Measurements from ENCODE around the gene TNIP1.

TNIP1 gene

GRCh38 chr5:151024440-151025249, 56.2 kb downstream of the TNIP1 start:
- in situ Hi-C loops (cut with MboI; ENCODE audit: low sequenced_read_pairs), result no loop called here

- in situ Hi-C loops (cut with MboI; ENCODE audit: low sequenced_read_pairs), result no loop called here
Measured at GRCh38 chr5:151023651-151024050, 57.2 kb downstream of the TNIP1 start.

GRCh38 chr5:151023047-151023615, 57.7 kb downstream of the TNIP1 start:
- in situ Hi-C loops (cut with MboI; ENCODE audit: low sequenced_read_pairs), result no loop called here

- in situ Hi-C loops (cut with MboI; ENCODE audit: low sequenced_read_pairs), result no loop called here
Measured at GRCh38 chr5:151022511-151023018, 58.3 kb downstream of the TNIP1 start.

GRCh38 chr5:151021746-151022145, 59.1 kb downstream of the TNIP1 start:
- in situ Hi-C loops (cut with MboI; ENCODE audit: low sequenced_read_pairs), result no loop called here

- in situ Hi-C loops (cut with MboI; ENCODE audit: low sequenced_read_pairs), result no loop called here
Measured at GRCh38 chr5:151020304-151021110, 60.3 kb downstream of the TNIP1 start, which contains the start of gene GPX3. GPX3 (plus strand) TSS chr5:151020591; CDS start chr5:151020655, 64 bp downstream.

GRCh38 chr5:151019331-151019730, 61.5 kb downstream of the TNIP1 start:
- in situ Hi-C loops (cut with MboI; ENCODE audit: low sequenced_read_pairs), result no loop called here

- in situ Hi-C loops (cut with MboI; ENCODE audit: low sequenced_read_pairs), result no loop called here
Measured at GRCh38 chr5:151018846-151019245, 62.0 kb downstream of the TNIP1 start.

- in situ Hi-C loops (cut with MboI; ENCODE audit: low sequenced_read_pairs), result no loop called here
Measured at GRCh38 chr5:151017897-151018296, 62.9 kb downstream of the TNIP1 start.

GRCh38 chr5:151016700-151017099, 64.1 kb downstream of the TNIP1 start:
- in situ Hi-C loops (cut with MboI; ENCODE audit: low sequenced_read_pairs), result no loop called here

GRCh38 chr5:151015974-151016587, 64.8 kb downstream of the TNIP1 start:
- in situ Hi-C loops (cut with MboI; ENCODE audit: low sequenced_read_pairs), result no loop called here

GRCh38 chr5:151014680-151015343, 66.0 kb downstream of the TNIP1 start:
- in situ Hi-C loops (cut with MboI; ENCODE audit: low sequenced_read_pairs), result no loop called here

GRCh38 chr5:151012862-151013261, 68.0 kb downstream of the TNIP1 start:
- in situ Hi-C loops (cut with MboI; ENCODE audit: low sequenced_read_pairs), result no loop called here

- in situ Hi-C loops (cut with MboI; ENCODE audit: low sequenced_read_pairs), result no loop called here
Measured at GRCh38 chr5:151008906-151009305, 71.9 kb downstream of the TNIP1 start.

GRCh38 chr5:151008210-151008491, 72.7 kb downstream of the TNIP1 start:
- in situ Hi-C loops (cut with MboI; ENCODE audit: low sequenced_read_pairs), result no loop called here

GRCh38 chr5:151007430-151008209, 73.2 kb downstream of the TNIP1 start:
- in situ Hi-C loops (cut with MboI; ENCODE audit: low sequenced_read_pairs), result no loop called here

- in situ Hi-C loops (cut with MboI; ENCODE audit: low sequenced_read_pairs), result no loop called here
Measured at GRCh38 chr5:151006704-151007334, 74.0 kb downstream of the TNIP1 start.

GRCh38 chr5:151005950-151006576, 74.8 kb downstream of the TNIP1 start:
- in situ Hi-C loops (cut with MboI; ENCODE audit: low sequenced_read_pairs), result no loop called here

Measured in hTERT RPE-1 (cell line).